CD4-positive, alpha-beta T cell treated with Interleukin-21 for 1 hour (primary cell): Measurements from ENCODE around the gene GNAS-AS1.

Experiments used
- DNase-seq: peaks from one replicate; pipeline ENCODE4 v3.0.0-alpha.2; 2020

Gene GNAS-AS1

GRCh38 chr20:58807801-58808200 lies 42.9 kb downstream of the GNAS-AS1 start:
- DNase-seq: no peak

DNA sequence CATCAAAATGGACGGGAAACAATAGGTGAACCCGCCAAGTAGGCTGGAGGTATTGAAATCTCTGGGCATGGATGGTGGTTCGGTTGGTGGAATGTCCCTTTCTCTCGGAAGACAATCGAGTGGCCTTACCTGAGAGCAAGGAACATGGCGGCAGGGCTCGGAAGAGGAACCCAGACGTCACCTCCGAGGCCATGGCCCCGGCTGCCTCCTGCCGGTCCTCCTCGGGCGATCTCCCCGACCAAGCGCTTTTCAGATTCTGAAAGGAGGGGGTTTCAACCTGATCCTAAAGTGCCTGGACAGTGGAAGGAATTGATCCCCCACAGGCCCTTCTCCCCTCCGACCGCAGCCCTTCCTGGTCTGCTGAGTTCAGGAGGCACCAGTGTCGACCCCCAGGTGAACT lies 47.2 kb downstream of the GNAS-AS1 start:
- no peak for DNase-seq

GRCh38 chr20:58802061-58802460 lies 48.6 kb downstream of the GNAS-AS1 start:
- DNase-seq: no peak

DNA sequence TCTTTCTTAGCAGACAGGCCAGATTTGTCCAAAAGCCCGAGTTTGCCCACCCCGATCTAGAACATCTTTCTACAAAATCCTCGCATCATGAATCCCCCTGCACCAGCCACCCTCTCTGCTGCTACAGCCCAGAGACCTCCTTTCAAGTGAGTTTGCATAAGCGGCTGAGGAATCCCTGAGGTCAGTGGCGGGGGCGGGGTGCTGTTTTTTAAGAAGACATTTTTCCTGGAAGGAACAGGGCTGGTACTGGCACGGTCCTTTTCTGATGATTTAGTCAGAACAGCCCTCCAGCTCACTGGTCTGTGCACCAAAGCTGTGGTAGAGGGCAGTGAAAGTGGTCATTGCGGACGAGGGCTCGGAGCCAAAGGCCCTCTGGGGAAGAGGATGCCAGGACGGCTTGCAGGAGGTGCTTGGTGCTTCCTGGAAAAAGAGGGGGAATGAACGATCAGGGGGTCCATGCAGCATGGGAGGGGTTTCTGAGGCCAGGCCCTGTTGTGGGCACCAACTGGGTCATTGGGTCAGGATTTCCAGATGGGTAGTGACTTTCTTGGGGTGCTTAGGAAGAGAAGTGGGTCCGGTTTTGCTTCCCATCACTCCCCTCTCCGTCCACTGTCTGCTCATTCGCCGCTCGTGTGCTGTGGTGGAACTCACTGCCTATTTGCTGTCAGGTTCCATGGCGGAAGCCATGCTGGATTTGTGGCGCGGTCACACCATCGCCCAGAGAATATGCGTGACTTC lies 50.4 kb downstream of the GNAS-AS1 start:
- no peak for DNase-seq

DNA sequence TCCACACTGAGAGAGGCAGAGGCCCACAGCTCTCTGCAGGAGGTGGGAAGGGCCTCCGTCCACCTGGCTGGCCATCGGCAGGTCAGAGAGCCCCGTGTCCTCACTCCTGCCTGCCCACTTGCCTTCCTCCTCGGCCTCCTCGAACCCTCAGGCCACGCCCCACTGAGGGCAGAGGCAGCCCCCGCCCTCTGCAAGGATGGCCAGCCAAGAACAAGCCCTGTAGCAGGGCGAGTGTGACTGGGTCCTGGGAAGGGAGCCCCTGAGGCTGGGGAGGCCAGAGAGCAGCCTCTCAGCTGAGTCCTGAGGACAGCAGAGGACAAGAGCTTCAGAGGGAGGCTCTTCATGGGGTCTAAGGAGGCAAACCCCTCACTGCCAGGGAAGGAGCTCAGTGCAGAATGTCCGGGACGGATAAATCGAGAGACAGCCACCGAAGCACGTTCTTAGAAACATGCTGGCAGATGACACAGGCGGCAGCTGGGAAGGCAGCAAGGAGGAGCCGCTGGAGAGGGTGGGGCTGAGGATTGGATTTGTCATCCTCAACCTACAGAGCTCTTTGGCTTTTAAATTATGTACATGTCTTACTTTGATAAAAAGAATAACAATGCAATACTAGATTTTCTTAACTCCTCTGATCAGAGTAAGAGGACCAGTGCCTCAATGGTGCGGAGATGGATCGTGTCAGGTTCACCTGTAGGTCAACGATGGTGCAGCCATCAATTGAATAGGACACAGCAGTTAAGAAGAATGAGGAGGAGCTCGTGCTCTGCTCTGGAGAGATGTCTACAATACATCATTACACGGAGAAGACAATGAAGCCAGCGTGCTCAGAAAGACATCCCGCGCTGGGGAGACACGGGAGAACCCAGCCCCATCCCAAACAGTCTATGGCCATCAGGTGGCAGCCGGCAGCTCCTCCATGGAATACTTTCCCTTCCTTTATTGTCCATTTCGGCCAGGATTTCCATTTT lies 53.0 kb downstream of the GNAS-AS1 start:
- no peak for DNase-seq

GRCh38 chr20:58795923-58796245 lies 54.8 kb downstream of the GNAS-AS1 start:
- no peak for DNase-seq

GRCh38 chr20:58795181-58795922 lies 55.4 kb downstream of the GNAS-AS1 start:
- no peak for DNase-seq

GRCh38 chr20:58794510-58795180 lies 56.1 kb downstream of the GNAS-AS1 start:
- DNase-seq: no peak

DNA sequence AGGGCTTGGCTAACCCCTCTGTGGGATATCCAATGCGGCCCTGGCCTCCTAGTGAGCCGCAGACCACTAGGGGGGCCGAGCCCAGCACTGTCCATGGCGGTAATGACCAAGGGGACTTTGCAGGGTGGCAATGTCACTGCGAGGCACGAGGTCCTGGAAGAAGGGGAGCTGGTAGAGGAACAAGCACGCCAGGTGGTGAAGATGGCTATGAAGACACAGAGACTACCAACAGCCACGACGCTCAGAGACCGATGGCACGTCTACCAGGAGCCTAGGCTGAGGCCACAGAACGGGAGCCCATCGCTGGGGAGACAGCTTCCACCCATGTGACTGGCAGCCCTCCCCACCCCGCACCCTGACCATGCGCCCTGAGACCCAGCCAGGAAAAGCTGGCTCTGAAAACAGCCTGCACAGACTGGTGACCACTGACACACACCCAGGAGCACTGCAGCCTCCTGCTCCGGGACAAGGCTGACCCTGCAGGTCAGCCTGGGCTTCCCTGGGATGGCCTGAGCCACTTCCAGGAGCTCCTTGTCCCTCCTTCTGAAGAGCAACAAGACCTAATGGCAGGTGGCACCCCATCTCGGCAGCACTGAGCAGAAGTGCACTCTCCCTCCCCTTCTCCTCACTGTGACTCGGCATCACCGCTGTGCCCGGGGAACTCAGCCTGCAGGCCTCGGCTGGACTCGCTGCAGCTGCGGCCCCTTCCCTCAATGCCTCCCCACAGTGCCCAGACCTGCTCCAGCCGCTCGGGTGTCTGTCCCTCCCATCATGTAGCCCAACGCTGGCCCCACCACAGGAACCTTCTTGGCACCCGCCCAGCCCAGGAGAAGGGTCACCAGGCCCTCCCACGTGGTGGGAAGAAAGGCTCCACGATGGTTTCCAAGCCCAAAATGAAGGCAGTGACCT lies 56.9 kb downstream of the GNAS-AS1 start:
- no peak for DNase-seq

DNA sequence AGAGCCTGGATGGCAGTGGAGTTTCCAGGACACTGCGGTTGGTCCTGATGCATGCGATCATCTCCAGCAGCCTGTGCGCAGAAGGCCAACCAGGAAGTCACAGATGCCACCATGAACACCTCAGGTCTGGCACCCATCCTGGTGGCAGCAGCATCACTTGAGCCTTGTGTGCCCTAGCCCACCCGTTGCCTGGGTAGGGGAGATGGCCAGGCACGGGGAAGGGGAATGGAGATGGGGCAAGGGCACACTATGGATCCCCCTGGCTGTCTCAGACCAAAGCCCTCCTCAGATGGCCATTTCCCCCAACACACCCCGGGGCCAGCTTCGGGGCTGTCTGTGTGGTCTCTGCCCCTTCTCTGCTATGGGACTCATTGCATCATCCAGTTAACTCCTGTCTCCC lies 58.3 kb downstream of the GNAS-AS1 start:
- DNase-seq: no peak

- DNase-seq: no peak
Measured at GRCh38 chr20:58791286-58791685, 59.4 kb downstream of the GNAS-AS1 start.

DNA sequence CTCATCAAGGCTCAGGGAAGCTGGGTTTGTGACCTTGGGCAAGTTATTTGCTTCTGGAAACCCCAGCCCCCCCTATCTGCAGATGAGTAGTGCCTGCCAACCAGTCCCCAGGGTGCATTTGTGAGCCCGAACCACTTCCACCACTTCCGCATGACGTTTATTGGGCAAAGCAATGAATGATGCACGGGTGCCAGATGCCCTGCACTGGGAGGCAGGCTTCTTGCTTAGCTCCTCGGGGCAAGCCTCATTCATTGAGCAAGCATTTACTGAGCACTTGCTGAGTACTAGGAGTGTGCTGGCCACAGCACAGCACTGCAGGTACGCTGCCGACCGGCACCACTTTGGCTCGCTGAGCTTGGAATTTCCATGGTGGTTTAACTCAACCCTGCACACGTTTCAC lies 60.2 kb downstream of the GNAS-AS1 start:
- DNase-seq: no peak

GRCh38 chr20:58788896-58789544 lies 61.7 kb downstream of the GNAS-AS1 start:
- no peak for DNase-seq

- DNase-seq: no peak
Measured at GRCh38 chr20:58787211-58788005, 63.3 kb downstream of the GNAS-AS1 start.

- DNase-seq: no peak
Measured at GRCh38 chr20:58784321-58785074, 66.2 kb downstream of the GNAS-AS1 start.

GRCh38 chr20:58783511-58784011 lies 67.1 kb downstream of the GNAS-AS1 start:
- DNase-seq: no peak

- DNase-seq: no peak
Measured at GRCh38 chr20:58781138-58781537, 69.6 kb downstream of the GNAS-AS1 start.

- DNase-seq: no peak
Measured at GRCh38 chr20:58778760-58779159, 71.9 kb downstream of the GNAS-AS1 start.

DNA sequence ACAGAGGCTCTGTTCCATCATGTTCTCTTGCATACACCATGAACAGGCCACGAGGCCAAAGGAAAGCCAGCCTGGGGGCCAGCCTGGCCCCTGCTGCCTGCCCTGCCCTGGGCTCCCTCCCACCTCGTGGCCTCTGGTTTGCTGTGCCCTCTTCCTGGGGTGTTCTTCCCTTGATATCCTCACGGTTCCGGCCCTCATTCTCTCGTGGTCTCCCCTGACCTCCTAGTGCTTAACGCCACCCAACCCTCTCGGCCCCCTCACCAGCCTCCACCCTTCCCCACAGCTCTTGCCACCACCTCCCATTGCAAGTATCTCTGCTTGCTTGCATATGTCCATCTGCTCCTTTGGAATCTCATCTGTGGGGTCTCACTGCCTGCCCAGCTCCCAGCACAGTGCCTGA lies 73.0 kb downstream of the GNAS-AS1 start:
- DNase-seq: no peak
